DMS153 (cell line): ENCODE measurements around the gene VASN.
"Not testable (repeated sequence)": the region's sequence is repeated elsewhere in the genome, so short reads cannot be mapped to it uniquely, and the experiment has no call there.

Experiments used
- DNase-seq: peaks from one replicate; lab custom pipeline; 2025; lab: John Stamatoyannopoulos, UW

Gene VASN

GRCh38 chr16:4337540-4338088 is 34.0 kb upstream of the VASN start:
- DNase-seq, result no peak

- DNase-seq, result no peak
Observed at GRCh38 chr16:4338125-4338582, 33.5 kb upstream of the VASN start.

GRCh38 chr16:4338712-4339299 is 32.8 kb upstream of the VASN start:
- no peak for DNase-seq

GRCh38 chr16:4339455-4339854 is 32.2 kb upstream of the VASN start:
- no peak for DNase-seq

GRCh38 chr16:4339909-4340308 is 31.7 kb upstream of the VASN start:
- peak; percentile 35 for DNase-seq

GRCh38 chr16:4340443-4340842 is 31.2 kb upstream of the VASN start:
- no peak for DNase-seq

- no peak for DNase-seq
Observed at GRCh38 chr16:4341250-4341649, 30.4 kb upstream of the VASN start.

GRCh38 chr16:4342866-4343744 is 28.5 kb upstream of the VASN start:
- DNase-seq, result no peak

- DNase-seq, result not testable (repeated sequence)
Observed at GRCh38 chr16:4344300-4344982, 27.2 kb upstream of the VASN start.

GRCh38 chr16:4344983-4345835 is 26.4 kb upstream of the VASN start:
- DNase-seq, result peak; percentile 70

- peak; percentile 62 for DNase-seq
Observed at GRCh38 chr16:4345836-4346781, 25.5 kb upstream of the VASN start.

GRCh38 chr16:4347010-4347409 is 24.6 kb upstream of the VASN start:
- DNase-seq, result no peak

GRCh38 chr16:4347765-4348509 is 23.7 kb upstream of the VASN start:
- no peak for DNase-seq

GRCh38 chr16:4349332-4349731 is 22.3 kb upstream of the VASN start:
- DNase-seq, result no peak

- no peak for DNase-seq
Observed at GRCh38 chr16:4350365-4350786, 21.3 kb upstream of the VASN start.

- peak; percentile 92 for DNase-seq
Observed at GRCh38 chr16:4350787-4351659, 20.6 kb upstream of the VASN start, which contains the start of gene PAM16. PAM16 (minus strand) TSS chr16:4351321; CDS start chr16:4351234, 87 bp downstream.

- DNase-seq, result no peak
Observed at GRCh38 chr16:4351880-4352279, 19.8 kb upstream of the VASN start.

GRCh38 chr16:4352843-4353242 is 18.8 kb upstream of the VASN start:
- DNase-seq, result no peak

- no peak for DNase-seq
Observed at GRCh38 chr16:4353675-4354074, 18.0 kb upstream of the VASN start.
